Right lung (tissue), 5 donors: ENCODE measurements around the gene PLA2G4E. TPM values are rescaled to one million over a fixed set of nuclear protein-coding genes. Genes with fewer than 3 reads are reported as not detected.
A peak's percentile ranks its signal among the peaks of the same experiment; 100 is the strongest.

Source experiments
- DNase-seq, 2 donors: peaks; one replicate each; pipeline ENCODE4 v3.0.0-alpha.2; 2013
- polyA plus RNA-seq, 5 donors: library from polyadenylated mRNA; unstranded; fragments of 120-200 nt; gene quantifications; one replicate each; pipeline versions ENCODE4 v1.2.1 to v1.2.3, GENCODE V29; 2013; ENCODE audit warnings: inconsistent platforms in 1 of 5, low replicate concordance in 1 of 5; ENCODE audit not compliant: insufficient read length in 5 of 5, insufficient read depth in 1 of 5

PLA2G4E gene
- polyA plus RNA-seq, 5 donors, result 0.06 to 0.15 (median 0.10) TPM; not detected in 1

- DNase-seq, result no peak
Measured at GRCh38 chr15:42018306-42019224, 2.3 kb downstream of the PLA2G4E start.

- no peak for DNase-seq
Measured at GRCh38 chr15:42016971-42017370, 3.9 kb downstream of the PLA2G4E start.

GRCh38 chr15:42014406-42014805, 6.4 kb downstream of the PLA2G4E start:
- no peak for DNase-seq

GRCh38 chr15:42012928-42013482, 7.8 kb downstream of the PLA2G4E start:
- no peak for DNase-seq

GRCh38 chr15:42012241-42012640, 8.6 kb downstream of the PLA2G4E start:
- DNase-seq, result peak in 1 of 2 donors; percentile 38

GRCh38 chr15:42011074-42011473, 9.8 kb downstream of the PLA2G4E start:
- no peak for DNase-seq

- DNase-seq, result no peak
Measured at GRCh38 chr15:42010434-42010833, 10.4 kb downstream of the PLA2G4E start.

GRCh38 chr15:42009474-42009873, 11.4 kb downstream of the PLA2G4E start:
- no peak for DNase-seq

- no peak for DNase-seq
Measured at GRCh38 chr15:42009022-42009421, 11.8 kb downstream of the PLA2G4E start.

GRCh38 chr15:42007386-42007785, 13.5 kb downstream of the PLA2G4E start:
- no peak for DNase-seq

- DNase-seq, result no peak
Measured at GRCh38 chr15:42002333-42002732, 18.5 kb downstream of the PLA2G4E start.

- DNase-seq, result no peak
Measured at GRCh38 chr15:42001236-42001635, 19.6 kb downstream of the PLA2G4E start.

GRCh38 chr15:41999290-42000285, 21.3 kb downstream of the PLA2G4E start:
- DNase-seq, result no peak

- DNase-seq, result no peak
Measured at GRCh38 chr15:41997845-41998244, 23.0 kb downstream of the PLA2G4E start.

- no peak for DNase-seq
Measured at GRCh38 chr15:41996921-41997592, 23.8 kb downstream of the PLA2G4E start.

GRCh38 chr15:41996376-41996775, 24.5 kb downstream of the PLA2G4E start:
- DNase-seq, result no peak

GRCh38 chr15:41995476-41995855, 25.4 kb downstream of the PLA2G4E start:
- no peak for DNase-seq

GRCh38 chr15:41994772-41995475, 25.9 kb downstream of the PLA2G4E start:
- no peak for DNase-seq

GRCh38 chr15:41994171-41994650, 26.6 kb downstream of the PLA2G4E start:
- DNase-seq, result no peak

GRCh38 chr15:41993472-41994170, 27.2 kb downstream of the PLA2G4E start:
- DNase-seq, result no peak
